ENCODE measurements around the gene TIFAB.

TIFAB gene

GRCh38 chr5:135441350-135441831, 10.8 kb downstream of the TIFAB start:
- no peak for DNase-seq

- DNase-seq: no peak
Measured at GRCh38 chr5:135440916-135441315, 11.2 kb downstream of the TIFAB start.

GRCh38 chr5:135439231-135440205, 12.6 kb downstream of the TIFAB start:
- DNase-seq: no peak

- no peak for DNase-seq
Measured at GRCh38 chr5:135438636-135439221, 13.4 kb downstream of the TIFAB start.

GRCh38 chr5:135437796-135438560, 14.2 kb downstream of the TIFAB start:
- peak; percentile 9 to 66 for DNase-seq

- DNase-seq: no peak
Measured at GRCh38 chr5:135437422-135437795, 14.7 kb downstream of the TIFAB start.

GRCh38 chr5:135436951-135437418, 15.2 kb downstream of the TIFAB start:
- no peak for DNase-seq

- no peak for DNase-seq
Measured at GRCh38 chr5:135435467-135436330, 16.5 kb downstream of the TIFAB start.

GRCh38 chr5:135434591-135435466, 17.3 kb downstream of the TIFAB start:
- DNase-seq: no peak

- no peak for DNase-seq
Measured at GRCh38 chr5:135433681-135434426, 18.3 kb downstream of the TIFAB start.

GRCh38 chr5:135432113-135432512, 20.0 kb downstream of the TIFAB start:
- DNase-seq: no peak

- DNase-seq: no peak
Measured at GRCh38 chr5:135430135-135430437, 22.1 kb downstream of the TIFAB start.

GRCh38 chr5:135429301-135430134, 22.6 kb downstream of the TIFAB start:
- peak in 1 of 2 experiments; percentile 18 for DNase-seq

- DNase-seq: no peak
Measured at GRCh38 chr5:135428586-135428985, 23.6 kb downstream of the TIFAB start.

- DNase-seq: peak; percentile 27 to 63
Measured at GRCh38 chr5:135426102-135427082, 25.8 kb downstream of the TIFAB start.

GRCh38 chr5:135425641-135426040, 26.5 kb downstream of the TIFAB start:
- DNase-seq: no peak

GRCh38 chr5:135423846-135424168, 28.3 kb downstream of the TIFAB start:
- no peak for DNase-seq

GRCh38 chr5:135423146-135423845, 28.9 kb downstream of the TIFAB start:
- DNase-seq: no peak
